HL-60/S4 treated with retinoic acid at 250 ng/mL for 4 days and 3 days (cell line): ENCODE data around the gene DHRS12.

Experiments
- in situ Hi-C: fragments of 300-500 bp; cut with MboI; formaldehyde crosslinking; loops from 2 replicates; pipeline ENCODE4 v1.7.0; 2022; ENCODE audit warnings: low sequenced_read_pairs

Gene DHRS12

DNA sequence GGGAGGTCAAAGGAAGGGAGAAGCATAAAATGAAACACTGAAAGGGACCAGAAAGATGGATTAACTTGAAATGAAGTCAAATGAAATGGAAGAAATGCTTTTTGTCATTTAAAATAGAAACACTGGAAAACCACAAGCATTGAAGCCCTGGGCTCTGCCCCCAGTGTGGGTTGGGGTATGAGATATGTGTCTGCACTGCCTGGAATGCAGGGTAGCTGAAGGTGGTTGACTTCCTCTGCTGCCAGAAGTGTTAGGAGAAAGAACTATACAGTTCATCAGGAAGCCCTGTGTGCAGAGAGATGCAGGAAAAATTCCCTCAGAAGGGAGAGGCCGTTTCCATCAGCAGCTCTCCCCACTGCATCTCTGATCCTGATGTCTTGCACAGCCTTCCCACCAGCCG is 69.2 kb downstream of the DHRS12 start:
- in situ Hi-C loops = no loop called here

GRCh38 chr13:51733374-51734298 is 70.3 kb downstream of the DHRS12 start:
- in situ Hi-C loops = no loop called here

DNA sequence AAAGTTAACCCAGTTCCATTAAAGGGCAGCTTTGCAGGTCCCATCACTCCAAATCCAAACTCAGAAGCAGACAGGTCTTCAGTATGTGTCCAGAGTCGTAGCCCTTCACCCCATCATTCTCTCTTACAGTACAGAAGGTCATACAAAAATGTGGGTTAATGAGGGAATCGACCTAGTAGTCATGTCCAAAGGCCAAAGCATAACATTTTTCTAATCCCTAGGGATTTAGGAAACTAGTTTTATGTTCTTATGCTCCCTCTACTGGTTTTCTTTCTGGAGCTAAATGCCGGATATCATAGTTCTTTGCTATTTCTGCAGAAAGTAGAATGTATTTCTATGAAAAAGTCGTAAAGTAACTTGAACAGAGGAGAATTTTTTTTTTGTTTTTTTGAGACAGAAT is 72.2 kb downstream of the DHRS12 start:
- in situ Hi-C loops = no loop called here

GRCh38 chr13:51730927-51731326 is 73.0 kb downstream of the DHRS12 start:
- in situ Hi-C loops = no loop called here

DNA sequence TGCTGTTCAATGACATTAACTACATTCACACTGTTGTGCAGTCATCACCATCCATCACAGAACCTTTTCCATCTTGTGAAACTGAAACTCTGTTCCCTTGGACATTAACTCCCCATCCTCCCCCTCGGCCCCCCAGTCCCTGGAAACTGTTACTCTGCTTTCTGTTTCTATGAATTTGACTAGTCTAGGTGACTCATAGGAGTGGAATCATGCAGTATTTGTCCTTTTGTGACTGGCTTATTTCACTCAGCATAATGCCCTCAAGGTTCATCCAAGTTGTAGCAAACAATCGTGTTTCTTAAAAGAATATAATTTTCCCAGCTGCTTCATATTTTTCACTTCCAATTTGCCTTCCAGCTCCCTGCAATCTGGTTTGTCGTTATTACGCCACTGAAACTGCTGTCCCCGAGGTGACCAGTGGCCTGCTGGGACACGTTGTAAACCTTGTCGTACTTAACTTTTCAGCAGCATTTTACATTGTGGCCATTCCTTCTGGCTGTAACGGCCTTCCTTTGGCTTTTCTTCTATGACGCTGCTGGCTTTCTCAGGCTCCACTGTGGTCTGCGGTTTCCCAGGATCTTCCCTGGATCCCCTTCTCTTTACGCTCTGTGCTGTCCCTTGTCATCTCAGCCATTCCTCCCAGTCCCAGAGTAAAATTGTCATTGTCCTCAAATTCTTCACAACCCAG is 74.0 kb downstream of the DHRS12 start:
- in situ Hi-C loops = no loop called here

DNA sequence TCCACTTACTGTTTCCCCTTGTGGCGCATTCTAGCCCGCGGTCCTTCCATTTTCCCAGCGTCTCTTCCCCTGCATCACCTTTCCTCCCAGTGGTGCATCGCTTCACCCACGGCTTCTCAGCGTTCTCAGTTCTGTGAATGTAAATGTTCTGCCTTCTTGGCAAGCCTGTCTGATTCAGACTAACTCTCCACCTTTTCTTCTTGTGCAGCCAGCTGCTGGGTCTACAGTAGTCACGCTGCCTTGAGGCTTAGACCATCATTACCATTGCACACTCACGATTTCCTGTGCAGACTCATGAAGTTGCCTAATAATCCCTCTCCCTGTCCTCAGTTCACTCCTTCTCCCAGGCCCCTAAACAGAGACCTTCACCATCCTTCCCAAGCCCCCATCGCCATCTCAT is 75.0 kb downstream of the DHRS12 start:
- in situ Hi-C loops = no loop called here

DNA sequence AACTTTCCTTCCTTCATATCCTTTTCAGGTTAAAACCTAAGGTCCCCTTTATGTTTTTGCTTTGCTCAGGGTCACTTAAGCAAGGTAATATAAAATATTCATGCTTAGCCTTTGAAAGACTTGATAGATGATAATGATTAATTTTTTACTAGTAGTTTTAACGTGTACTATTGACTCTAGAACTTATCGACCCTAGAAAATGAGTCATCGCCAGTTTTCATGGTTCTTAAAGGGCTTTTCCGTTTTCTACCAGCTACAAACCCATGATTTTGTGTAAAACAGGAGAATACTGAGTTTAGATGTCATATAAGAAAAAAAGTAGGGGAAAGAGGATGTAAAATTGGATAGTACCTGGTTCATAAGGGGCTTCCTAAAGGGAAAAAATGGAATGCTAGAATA is 75.7 kb downstream of the DHRS12 start:
- in situ Hi-C loops = no loop called here

GRCh38 chr13:51727634-51728274 is 76.2 kb downstream of the DHRS12 start:
- in situ Hi-C loops = no loop called here

DNA sequence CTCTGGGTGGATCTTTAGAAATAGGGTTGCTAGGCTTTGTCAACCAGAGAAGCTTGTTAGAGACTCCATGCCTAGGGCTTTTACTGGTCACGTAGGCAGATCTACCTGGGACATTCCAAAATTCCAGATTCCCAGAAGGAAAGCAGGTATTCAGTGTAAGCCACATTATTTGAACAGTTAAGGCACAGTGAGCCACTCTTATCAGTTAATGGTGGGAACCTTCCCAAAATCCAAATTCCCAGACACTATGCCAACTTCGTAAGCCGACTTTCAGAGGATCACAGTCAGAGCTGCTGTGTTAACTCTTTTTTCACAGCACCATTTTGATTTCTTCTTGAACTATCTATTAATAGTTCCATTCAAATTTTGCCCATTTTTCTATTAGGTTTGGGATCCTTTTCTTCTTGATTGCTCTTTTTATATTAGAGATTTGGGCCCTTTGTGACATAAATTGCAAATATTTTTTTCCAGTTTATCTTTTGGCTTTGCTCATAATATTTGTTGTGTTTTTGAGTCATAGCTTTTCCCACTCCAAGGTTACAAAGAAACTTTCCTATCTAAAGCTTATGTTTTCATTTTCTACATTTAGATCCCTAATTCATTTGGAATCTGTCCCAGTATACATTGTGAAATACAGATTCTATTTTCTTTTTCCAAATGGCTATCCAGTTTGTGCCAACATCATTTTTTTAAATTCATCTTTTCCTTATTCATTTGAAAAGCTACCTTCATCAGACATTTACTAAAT is 77.3 kb downstream of the DHRS12 start:
- in situ Hi-C loops = no loop called here

- in situ Hi-C loops = no loop called here
Measured at GRCh38 chr13:51724721-51725120, 79.2 kb downstream of the DHRS12 start.

DNA sequence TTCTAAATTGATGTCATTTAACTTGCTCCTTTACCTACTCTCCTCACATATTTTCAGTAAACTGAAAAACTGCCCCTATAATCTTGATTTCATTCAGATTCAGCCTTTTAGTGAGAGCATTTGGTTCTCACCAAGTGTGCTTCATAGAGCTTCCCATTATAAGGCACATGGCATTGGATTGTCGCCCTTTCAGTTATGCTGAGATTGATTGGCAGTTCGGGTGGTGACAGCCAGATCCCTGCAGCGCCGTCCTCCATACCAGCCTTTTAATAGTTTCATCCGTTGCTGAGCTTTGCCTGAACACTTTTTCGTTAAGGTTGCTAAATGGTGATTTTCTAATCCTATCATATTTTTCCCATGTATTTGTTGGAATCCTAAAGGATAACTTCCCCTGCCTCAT is 80.4 kb downstream of the DHRS12 start:
- in situ Hi-C loops = no loop called here

GRCh38 chr13:51721496-51721895 is 82.5 kb downstream of the DHRS12 start:
- in situ Hi-C loops = no loop called here

DNA sequence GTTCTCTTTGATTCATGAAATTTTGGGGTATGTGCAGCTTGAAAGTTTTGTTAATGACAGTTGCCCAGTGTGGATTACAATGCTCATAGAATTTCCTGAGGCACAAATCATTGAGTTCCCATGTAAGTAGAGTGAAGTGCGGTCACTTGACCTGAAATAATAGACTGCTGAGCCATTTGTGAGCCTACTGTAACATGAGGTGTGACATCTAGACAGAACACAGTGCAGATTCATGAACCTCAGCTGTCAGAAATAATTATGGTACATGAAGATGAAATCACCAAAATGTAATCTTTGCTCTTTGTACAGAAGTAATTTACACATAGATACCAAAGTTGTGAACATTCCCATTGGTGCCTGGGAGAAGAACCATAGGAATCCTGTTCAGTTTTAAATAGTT is 84.6 kb downstream of the DHRS12 start:
- in situ Hi-C loops = no loop called here
